Measurements from ENCODE around the gene SCIN.
"Not testable (repeated sequence)": the region's sequence is repeated elsewhere in the genome, so short reads cannot be mapped to it uniquely, and the experiment has no call there.

Gene SCIN

GRCh38 chr7:12570534-12571461, at the start of gene SCIN:
Gene SCIN (plus strand): TSS chr7:12570720. CDS start chr7:12570787, 67 bp downstream.
- H3K9me3 Mint-ChIP-seq, result no peaks in the 10 kb centered on the region
- H3K4me3 Mint-ChIP-seq, result peak within 1 kb of the TSS; percentile 73 to 79
- DNase-seq, result peak; percentile 12 to 27
- peak within 1 kb of the TSS in 1 of 2 donors; percentile 54 for H3K27ac Mint-ChIP-seq
- ATAC-seq, result peak; percentile 72
- peaks cover 35% of the 10 kb centered on the region for H3K4me1 Mint-ChIP-seq
- H3K27me3 Mint-ChIP-seq, result peaks cover 68% of the 10 kb centered on the region

DNA sequence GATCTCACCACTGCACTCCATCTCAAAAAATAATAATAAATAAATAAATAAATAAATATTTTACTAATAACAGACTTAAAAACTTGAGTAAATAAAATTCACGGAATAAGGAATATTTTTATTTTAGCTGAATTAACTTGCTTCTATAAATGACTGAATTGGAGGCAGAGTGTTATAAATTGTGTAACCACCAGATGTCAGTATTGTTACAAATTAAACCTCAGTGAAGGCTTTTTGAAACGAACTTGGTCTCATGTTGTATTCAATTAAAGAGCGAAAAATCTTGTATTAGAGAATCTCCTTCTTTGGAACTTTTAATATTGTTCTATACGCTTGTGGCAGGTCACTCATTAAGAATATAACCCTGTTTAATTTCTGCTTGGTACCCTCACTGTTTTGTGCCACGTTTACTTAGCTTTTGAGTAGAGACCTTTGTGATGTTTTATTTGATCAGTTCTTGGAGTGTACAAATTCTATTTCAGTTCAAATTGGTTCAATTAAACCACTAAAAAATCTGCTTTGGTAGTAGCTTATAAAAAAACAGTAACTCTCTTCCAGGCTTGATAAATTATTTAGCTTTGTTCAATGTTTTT, 45.6 kb upstream of the SCIN start:
- no peaks in the 10 kb centered on the region for H3K9me3 Mint-ChIP-seq
- DNase-seq (no peak), ATAC-seq (no peak)
- H3K27me3 Mint-ChIP-seq, result peaks cover 27% of the 10 kb centered on the region
- no peak overlapping the region for H3K4me3 Mint-ChIP-seq
- H3K27ac Mint-ChIP-seq, result no peak overlapping the region
- no peaks in the 10 kb centered on the region for H3K4me1 Mint-ChIP-seq

DNA sequence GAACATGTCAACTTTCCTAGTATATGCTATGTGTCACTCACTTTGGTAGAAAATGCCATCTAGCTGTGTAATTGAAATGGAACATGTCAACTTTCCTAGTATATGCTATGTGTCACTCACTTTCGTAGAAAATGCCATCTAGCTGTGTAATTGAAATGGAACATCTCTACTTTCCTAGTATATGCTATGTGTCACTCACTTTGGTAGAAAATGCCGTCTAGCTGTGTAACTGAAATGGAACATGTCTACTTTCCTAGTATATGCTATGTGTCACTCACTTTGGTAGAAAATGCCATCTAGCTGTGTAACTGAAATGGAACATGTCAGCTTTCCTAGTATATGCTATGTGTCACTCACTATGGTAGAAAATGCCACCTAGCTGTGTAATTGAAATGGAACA, 43.8 kb upstream of the SCIN start:
- ATAC-seq, H3K4me1 Mint-ChIP-seq: not testable (repeated sequence)

GRCh38 chr7:12527670-12528069, 42.9 kb upstream of the SCIN start:
- not testable (repeated sequence) for H3K4me1 Mint-ChIP-seq, H3K27ac Mint-ChIP-seq, DNase-seq, H3K9me3 Mint-ChIP-seq, H3K4me3 Mint-ChIP-seq, ATAC-seq
- H3K27me3 Mint-ChIP-seq, result peaks cover 22% of the 10 kb centered on the region

More for the DNA sequence above, 43.8 kb upstream of the SCIN start:
- not testable (repeated sequence) for H3K4me3 Mint-ChIP-seq, H3K27ac Mint-ChIP-seq, H3K9me3 Mint-ChIP-seq, DNase-seq
- peaks cover 30% of the 10 kb centered on the region for H3K27me3 Mint-ChIP-seq

GRCh38 chr7:12529971-12530710, 40.4 kb upstream of the SCIN start:
- H3K27ac Mint-ChIP-seq, result no peak overlapping the region
- DNase-seq (no peak), ATAC-seq (no peak)
- H3K4me1 Mint-ChIP-seq, result no peaks in the 10 kb centered on the region
- H3K4me3 Mint-ChIP-seq, result no peak overlapping the region
- peaks cover 0 to 5% of the 10 kb centered on the region in 2 donors for H3K9me3 Mint-ChIP-seq
- H3K27me3 Mint-ChIP-seq, result peaks cover 13% of the 10 kb centered on the region

GRCh38 chr7:12531784-12532183, 38.7 kb upstream of the SCIN start:
- H3K4me1 Mint-ChIP-seq, result no peaks in the 10 kb centered on the region
- ATAC-seq, result no peak
- no peak overlapping the region for H3K4me3 Mint-ChIP-seq
- DNase-seq, result no peak
- no peak overlapping the region for H3K27ac Mint-ChIP-seq
- peaks cover 5 to 6% of the 10 kb centered on the region in 2 donors for H3K9me3 Mint-ChIP-seq
- peaks cover 16% of the 10 kb centered on the region for H3K27me3 Mint-ChIP-seq

GRCh38 chr7:12534046-12534445, 36.5 kb upstream of the SCIN start:
- Mint-ChIP-seq H3K4me1 (no peaks in the 10 kb centered on the region), H3K9me3 (peaks cover 6 to 10% of the 10 kb centered on the region in 2 donors), H3K27me3 (peaks cover 19% of the 10 kb centered on the region), H3K4me3 (no peak overlapping the region), H3K27ac (no peak overlapping the region)
- DNase-seq (no peak), ATAC-seq (no peak)

DNA sequence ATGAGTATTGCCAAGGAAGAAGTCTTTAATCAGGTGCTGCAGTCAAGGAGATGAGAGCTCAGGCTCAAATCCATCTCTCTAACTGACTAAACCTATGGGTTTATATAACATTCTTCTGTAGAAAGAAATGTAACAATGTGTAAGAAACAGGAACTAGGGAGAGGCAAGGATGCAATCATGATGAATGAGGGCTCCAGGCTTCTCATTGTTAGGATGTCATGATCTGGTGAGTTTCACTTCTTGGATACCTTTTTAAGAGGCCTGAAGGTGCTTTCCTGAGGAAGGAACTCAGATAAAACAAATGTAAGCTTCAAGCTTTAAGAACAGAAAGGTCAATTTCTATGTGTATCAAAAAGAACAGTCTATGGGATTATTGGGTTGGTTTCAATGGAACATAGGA, 30.8 kb upstream of the SCIN start:
- peaks cover 5 to 10% of the 10 kb centered on the region in 2 donors for H3K9me3 Mint-ChIP-seq
- DNase-seq, result no peak
- H3K4me3 Mint-ChIP-seq, result no peak overlapping the region
- peaks cover 16% of the 10 kb centered on the region for H3K27me3 Mint-ChIP-seq
- no peaks in the 10 kb centered on the region for H3K4me1 Mint-ChIP-seq
- H3K27ac Mint-ChIP-seq, result peak overlapping the region in 1 of 2 donors; percentile 42
- no peak for ATAC-seq

GRCh38 chr7:12540850-12541249, 29.7 kb upstream of the SCIN start:
- ATAC-seq, result no peak
- DNase-seq, result no peak
- Mint-ChIP-seq H3K4me3 (no peak overlapping the region), H3K27ac (no peak overlapping the region), H3K4me1 (no peaks in the 10 kb centered on the region), H3K27me3 (peaks cover 16% of the 10 kb centered on the region), H3K9me3 (peaks cover 0 to 10% of the 10 kb centered on the region in 2 donors)

DNA sequence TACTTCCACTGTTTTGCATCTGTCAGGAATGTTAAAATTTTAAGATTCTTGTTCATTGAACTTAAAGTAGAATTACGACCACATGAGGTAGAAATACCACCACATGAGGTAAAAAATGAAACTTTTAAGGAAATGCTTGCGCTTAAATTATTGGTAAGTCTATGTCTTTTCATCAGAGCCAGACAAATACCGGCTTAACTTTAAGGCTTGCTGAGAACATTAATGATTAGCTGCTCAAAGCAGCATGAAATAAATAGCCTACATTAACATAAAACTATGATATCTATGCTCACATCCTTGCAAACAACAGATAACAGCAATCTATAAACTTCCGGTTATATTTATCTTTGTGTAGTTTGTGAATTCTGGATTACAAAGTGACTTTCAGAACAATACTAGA, 26.9 kb upstream of the SCIN start:
- Mint-ChIP-seq H3K4me1 (no peaks in the 10 kb centered on the region), H3K4me3 (no peak overlapping the region), H3K27me3 (peaks cover 8% of the 10 kb centered on the region), H3K27ac (no peak overlapping the region), H3K9me3 (no peaks in the 10 kb centered on the region)
- no peak for ATAC-seq
- DNase-seq, result no peak

DNA sequence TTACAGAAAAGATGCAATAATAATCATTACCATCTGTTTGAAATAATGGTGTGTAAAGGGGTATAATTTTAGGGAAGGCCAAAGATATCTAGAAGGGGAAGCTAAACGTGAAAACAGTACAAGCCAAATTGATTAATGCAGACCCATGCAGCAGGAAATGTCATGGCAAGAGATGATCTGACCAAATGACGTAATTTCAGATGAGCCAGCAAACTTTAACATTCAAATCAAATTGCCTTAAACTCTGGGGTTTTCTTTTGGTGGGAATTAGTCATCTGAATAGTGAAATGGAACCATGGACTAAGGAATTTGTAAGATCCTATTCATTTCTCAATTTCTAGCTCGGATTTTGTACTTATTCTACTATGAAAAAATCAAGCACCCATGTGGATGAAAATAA, 21.4 kb upstream of the SCIN start:
- Mint-ChIP-seq H3K9me3 (no peaks in the 10 kb centered on the region), H3K27me3 (no peaks in the 10 kb centered on the region), H3K4me1 (no peaks in the 10 kb centered on the region), H3K4me3 (no peak overlapping the region), H3K27ac (no peak overlapping the region)
- DNase-seq (no peak), ATAC-seq (no peak)

DNA sequence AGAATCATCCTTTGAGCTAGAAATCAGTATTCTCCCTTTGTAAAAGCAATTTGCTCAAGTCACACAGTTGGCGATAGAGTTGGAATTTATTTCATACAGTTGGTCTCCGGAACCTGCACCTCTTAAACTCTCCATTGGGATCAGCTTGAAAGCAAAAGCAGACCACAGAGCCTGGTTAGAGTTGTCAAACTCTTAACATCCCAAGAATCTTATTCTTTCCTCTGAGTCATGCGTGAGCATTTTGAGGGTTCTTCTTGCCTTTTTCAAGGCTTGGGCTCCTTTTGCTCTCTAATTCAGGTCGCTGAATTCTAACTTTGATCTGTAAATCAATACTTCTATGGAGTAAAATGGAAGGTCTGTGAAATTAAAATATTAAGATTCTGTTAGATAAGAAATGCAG, 19.6 kb upstream of the SCIN start:
- DNase-seq, result no peak
- Mint-ChIP-seq H3K4me3 (no peak overlapping the region), H3K4me1 (no peaks in the 10 kb centered on the region), H3K9me3 (no peaks in the 10 kb centered on the region), H3K27me3 (no peaks in the 10 kb centered on the region), H3K27ac (no peak overlapping the region)
- ATAC-seq, result no peak

DNA sequence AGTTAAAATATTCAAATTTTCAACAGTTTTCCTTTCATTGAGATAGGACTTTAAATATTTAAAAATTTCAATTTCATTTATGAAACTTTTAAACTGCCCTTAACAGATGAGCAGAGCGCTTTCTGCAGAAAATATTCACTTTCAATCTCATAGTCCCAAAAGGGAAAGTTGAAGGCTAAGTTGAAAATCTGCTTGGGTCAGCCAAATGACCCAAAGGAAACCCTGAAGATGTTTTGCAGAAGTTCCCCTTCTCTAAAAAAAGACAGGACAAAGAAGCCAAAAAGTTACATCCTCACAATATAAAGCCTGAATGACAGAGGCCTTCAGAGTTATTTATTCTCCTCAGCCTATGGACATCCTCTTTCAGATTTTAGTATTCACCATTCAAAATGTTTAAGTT, 17.6 kb upstream of the SCIN start:
- Mint-ChIP-seq H3K9me3 (no peaks in the 10 kb centered on the region), H3K4me1 (no peaks in the 10 kb centered on the region), H3K4me3 (no peak overlapping the region), H3K27ac (no peak overlapping the region), H3K27me3 (no peaks in the 10 kb centered on the region)
- ATAC-seq (no peak), DNase-seq (no peak)

DNA sequence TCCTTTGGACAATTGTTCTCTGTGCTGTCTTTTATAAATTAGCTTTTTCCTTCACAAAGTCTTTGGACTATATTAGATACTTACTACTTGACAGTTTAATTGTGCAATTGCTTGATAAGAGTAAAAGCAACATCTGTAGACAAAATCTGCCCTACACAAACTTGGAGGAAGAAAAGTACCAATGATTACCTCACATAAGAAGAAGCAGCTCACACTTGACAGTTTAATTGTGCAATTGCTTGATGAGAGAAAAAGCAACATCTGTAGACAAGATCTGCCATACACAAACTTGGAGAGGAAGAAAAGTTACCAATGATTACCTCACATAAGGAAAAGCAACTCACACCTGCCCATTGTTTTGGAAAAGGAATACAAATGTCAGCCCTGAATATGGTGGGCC, 17.1 kb upstream of the SCIN start:
- Mint-ChIP-seq H3K9me3 (no peaks in the 10 kb centered on the region), H3K27ac (no peak overlapping the region), H3K4me1 (no peaks in the 10 kb centered on the region), H3K27me3 (no peaks in the 10 kb centered on the region), H3K4me3 (no peak overlapping the region)
- DNase-seq (no peak), ATAC-seq (no peak)

- Mint-ChIP-seq H3K27me3 (no peaks in the 10 kb centered on the region), H3K9me3 (no peaks in the 10 kb centered on the region), H3K4me1 (no peaks in the 10 kb centered on the region), H3K27ac (no peak overlapping the region), H3K4me3 (no peak overlapping the region)
- ATAC-seq (no peak), DNase-seq (no peak)
Observed at GRCh38 chr7:12554351-12554750, 16.2 kb upstream of the SCIN start.

DNA sequence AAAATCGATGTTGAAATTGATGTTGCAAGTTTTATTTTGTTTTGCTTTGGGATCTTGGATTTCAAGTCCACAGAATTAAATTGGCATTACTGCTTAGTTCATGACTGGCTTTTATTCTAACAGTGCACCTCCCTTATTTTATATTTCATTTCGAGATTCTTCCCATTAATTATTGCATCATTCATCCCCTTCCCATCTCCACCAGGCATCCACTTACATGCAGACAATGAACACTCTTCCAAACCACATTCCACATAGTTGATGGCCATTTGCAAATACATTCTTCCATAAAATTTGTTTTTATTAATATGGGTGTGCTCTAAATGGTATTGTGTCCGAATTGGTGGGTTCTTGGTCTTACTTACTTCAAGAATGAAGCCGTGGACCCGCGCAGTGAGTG, 15.6 kb upstream of the SCIN start:
- Mint-ChIP-seq H3K4me1 (no peaks in the 10 kb centered on the region), H3K4me3 (no peak overlapping the region), H3K27ac (no peak overlapping the region), H3K9me3 (no peaks in the 10 kb centered on the region), H3K27me3 (no peaks in the 10 kb centered on the region)
- DNase-seq, result no peak
- no peak for ATAC-seq
